ENCODE data around the gene SIGLEC8. TPM values are rescaled to one million over a fixed set of nuclear protein-coding genes. Genes with fewer than 3 reads are reported as not detected.

The SIGLEC8 gene
- total RNA-seq = not detected in 2 replicates

GRCh38 chr19:51458051-51458645 is at the start of gene SIGLEC8:
TSS of gene SIGLEC8 (minus strand) at chr19:51458454. CDS start at chr19:51458387, 67 bp downstream.

GRCh38 chr19:51501594-51502263 is 43.5 kb upstream of the SIGLEC8 start, which contains the start of gene SIGLEC12:
TSS of gene SIGLEC12 (minus strand) at chr19:51501800. CDS start at chr19:51501733, 67 bp downstream.

GRCh38 chr19:51478381-51479234 is 20.4 kb upstream of the SIGLEC8 start, which contains the start of gene CEACAM18:
TSS of gene CEACAM18 (plus strand) at chr19:51478539.

GRCh38 chr19:51417107-51417809 is 41.0 kb downstream of the SIGLEC8 start, which contains the start of gene SIGLEC10:
TSS of gene SIGLEC10 (minus strand) at chr19:51417642. CDS start at chr19:51417581, 61 bp downstream.

Other genes with a start within 250 kb of the SIGLEC8 start
- not detected in 2 replicates for gene CD33, start 233.4 kb downstream of the SIGLEC8 start, total RNA-seq
- not detected in 2 replicates for gene SIGLECL1, start 207.4 kb downstream of the SIGLEC8 start, total RNA-seq
- not detected in 2 replicates for gene IGLON5, start 146.8 kb downstream of the SIGLEC8 start, total RNA-seq
- under 0.01 and 0.15 TPM in 2 replicates for gene VSIG10L, start 116.3 kb downstream of the SIGLEC8 start, total RNA-seq
- 86.7 and 119 TPM in 2 replicates for gene ETFB, start 92.1 kb downstream of the SIGLEC8 start, total RNA-seq
- gene CLDND2, start 89.5 kb downstream of the SIGLEC8 start, total RNA-seq = not detected in 2 replicates
- gene NKG7, start 85.8 kb downstream of the SIGLEC8 start, total RNA-seq = not detected in 2 replicates
- gene LIM2, start 70.5 kb downstream of the SIGLEC8 start, total RNA-seq = not detected in 2 replicates
- gene C19orf84, start 67.9 kb downstream of the SIGLEC8 start, total RNA-seq = not detected in 2 replicates
- gene SIGLEC10, start 40.8 kb downstream of the SIGLEC8 start, total RNA-seq = not detected in 2 replicates
- not detected in 2 replicates for gene CEACAM18, start 20.1 kb upstream of the SIGLEC8 start, total RNA-seq
- gene SIGLEC12, start 43.3 kb upstream of the SIGLEC8 start, total RNA-seq = not detected in 2 replicates
- gene SIGLEC6, start 73.2 kb upstream of the SIGLEC8 start, total RNA-seq = not detected in 2 replicates
- gene ZNF175, start 112.8 kb upstream of the SIGLEC8 start, total RNA-seq = 2.9 and 6.1 TPM in 2 replicates
- not detected in 2 replicates for gene SIGLEC5, start 171.9 kb upstream of the SIGLEC8 start, total RNA-seq
- not detected in 2 replicates for gene SIGLEC14, start 188.4 kb upstream of the SIGLEC8 start, total RNA-seq
- 5.2 and 9.4 TPM in 2 replicates for gene SPACA6, start 234.9 kb upstream of the SIGLEC8 start, total RNA-seq

Data from epithelial cell of umbilical artery (primary cell).